ENCODE data around the gene PLEKHA7.

- TF ChIP-seq CTCF (IDR thresholded peaks at IDR 0.05) (peak in 1 of 3 donors; percentile 89), POLR2A (IDR thresholded peaks at IDR 0.05) (no peak)
Measured at GRCh38 chr11:17012712-17013547, 1.3 kb downstream of the PLEKHA7 start.
